Pancreas (tissue), 10 donors: Measurements from ENCODE around the gene RPP25L. TPM values are rescaled to one million over a fixed set of nuclear protein-coding genes. Genes with fewer than 3 reads are reported as not detected.

Source experiments
- ATAC-seq, 4 donors: fragments of 200-7000 bp; cut with Tn5 transposase; one replicate each; pipeline versions ENCODE4 v1.8.0 to v1.9.1; 2020; ENCODE audit warnings: mild to moderate bottlenecking in 4 of 4, moderate library complexity in 4 of 4
- DNase-seq, 6 donors: peaks; one replicate each; pipeline ENCODE4 v3.0.0-alpha.2; 2020
- FAIRE-seq: peaks from 2 replicates; lab custom pipeline; 2012; peaks lifted over from hg19 to GRCh38; lab: Jason Lieb, UNC
- H3K27ac ChIP-seq, 4 donors: fragments of 200-600 bp; sonication (generic); 1 replicate in 3 of 4; 2 replicates in 1 of 4; pipeline versions ENCODE4 v1.5.0 to v1.8.0; 2020
- H3K27me3 ChIP-seq, 4 donors: fragments of 200-600 bp; one replicate each; pipeline ENCODE4 v1.8.0; 2021
- H3K36me3 ChIP-seq, 3 donors: fragments of 200-600 bp; sonication (generic) in 1 of 3; one replicate each; pipeline versions ENCODE4 v1.5.0 to v1.8.0; 2020 to 2021
- H3K4me1 ChIP-seq, 3 donors: fragments of 200-600 bp; one replicate each; pipeline ENCODE4 v1.8.0; 2021
- H3K4me3 ChIP-seq, 4 donors: fragments of 200-600 bp; sonication (generic) in 2 of 4; one replicate each; pipeline versions ENCODE4 v1.5.0 to v1.8.0; 2020 to 2021
- H3K9me3 ChIP-seq, 4 donors: fragments of 200-600 bp; one replicate each; pipeline ENCODE4 v1.8.0; 2021
- WGBS, 2 donors: extraction: QIAGEN DNeasy Blood & Tissue Kit; methylation state at CpG; one replicate each; pipeline ENCODE4 v1.1.7; 2013; 5-methylcytosine and 5-hydroxymethylcytosine counted together
- intact Hi-C, 3 donors: fragments of 100-400 bp; cut with DNase I; formaldehyde crosslinking; loops; one replicate each; pipeline versions ENCODE4 v1.11.1 to v1.14.2; 2022
- polyA plus RNA-seq, 2 donors: library from polyadenylated mRNA; stranded (reverse); fragments of 200-250 nt; gene quantifications; one replicate each; pipeline ENCODE4 v1.2.3, GENCODE V29; 2013
- total RNA-seq, 6 donors: library from RNA; stranded (reverse); fragmentation: NEBNext Ultra II Directional in 4 of 6; extraction: Animal tissue kit (Norgen Biotek cat#: 25700) in 4 of 6; gene quantifications; one replicate each; pipeline versions ENCODE4 v1.2.1 to v1.2.4, GENCODE V29; 2021 to 2023
- TF ChIP-seq, protein P1 (sequence below), 4 donors: fragments of 200-600 bp; sonication (generic) in 3 of 4; IDR thresholded peaks; one replicate each; pipeline versions ENCODE4 v1.5.0 to v1.8.0; 2021; ENCODE audit warnings: antibody characterized with exemption in 4 of 4
- donor health status: healthy with polysubstance abuse.
- donor health status: DM: no; HTN: no; CAD: no; lungs with moderate emphysema.
- donor health status: DM: no; HTN: no; CAD: no.
- donor health status: control.
- donor health status: control.
- donor health status: Bipolar disorder and iron deficiency.
- donor health status: DM: yes; HTN: yes; CAD: no.
- donor health status: DM: no; HTN: no; CAD: no.
- donor health status: DM: no; HTN: no; CAD: no.
- donor health status: DM: yes; HTN: yes; CAD: no.

RPP25L gene, protein sequence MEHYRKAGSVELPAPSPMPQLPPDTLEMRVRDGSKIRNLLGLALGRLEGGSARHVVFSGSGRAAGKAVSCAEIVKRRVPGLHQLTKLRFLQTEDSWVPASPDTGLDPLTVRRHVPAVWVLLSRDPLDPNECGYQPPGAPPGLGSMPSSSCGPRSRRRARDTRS
- 10 to 100 TPM in 2 of 6 donors, 1 to 10 TPM in 4; 7.6 to 16.1 (median 10.0) TPM for total RNA-seq
- polyA plus RNA-seq = 10 to 100 TPM; 17.1 to 19.8 TPM

DNA sequence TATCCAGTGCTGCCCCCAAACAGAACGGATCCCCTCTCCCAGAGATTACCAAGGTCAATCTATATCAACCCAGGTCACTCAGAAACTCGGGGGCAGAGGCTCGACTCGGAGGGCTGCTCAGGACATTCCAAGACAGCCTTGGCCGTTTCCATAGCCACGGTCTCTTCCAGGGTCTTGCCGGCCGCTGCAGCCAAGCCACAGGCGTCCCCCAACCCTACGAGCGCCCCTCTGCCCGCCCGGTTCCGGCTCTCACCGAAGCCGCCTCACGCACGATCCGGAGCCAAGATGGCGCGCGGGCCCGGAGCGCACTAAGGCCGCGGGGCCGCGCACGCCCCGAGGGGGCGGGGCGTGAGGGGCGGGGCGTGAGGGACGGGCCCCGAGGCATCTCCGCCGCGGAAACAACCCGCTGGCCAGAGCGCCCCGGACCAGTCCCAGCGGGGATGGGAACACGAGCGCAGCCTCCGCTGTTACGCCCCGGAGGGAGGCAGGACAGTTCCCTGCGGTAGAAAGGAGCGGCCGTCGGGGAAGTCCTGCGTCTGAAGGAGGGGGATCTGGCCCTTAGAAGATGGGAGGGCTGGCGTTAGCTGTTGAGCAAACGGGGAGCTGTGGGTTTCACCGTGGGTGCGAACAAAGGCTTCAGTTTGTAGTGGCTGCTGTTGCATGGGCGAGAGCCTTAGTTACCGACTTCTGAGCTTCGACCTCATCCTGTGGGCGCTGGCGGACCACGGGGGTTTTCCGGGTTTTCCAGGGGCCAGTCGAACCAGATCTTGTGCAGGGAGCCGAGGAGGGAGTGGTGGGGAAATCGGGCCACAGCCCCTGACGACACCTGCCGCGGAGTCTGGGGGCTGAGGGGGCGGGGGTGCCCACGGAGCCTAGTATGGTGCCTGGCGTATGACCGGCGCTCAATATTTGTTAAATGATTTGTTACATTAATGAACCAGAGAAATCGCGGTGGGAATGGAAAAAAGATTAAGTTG, at the start of gene RPP25L:
Gene RPP25L (minus strand): TSS at position 287 of the 977 bp plus-strand sequence. CDS start 801 bp downstream, outside the sequence.
- Histone ChIP-seq H3K4me1 (peaks cover 0 to 6% (median 4%) of the 10 kb centered on the region in 3 donors), H3K27me3 (no peaks in the 10 kb centered on the region), H3K4me3 (peak within 1 kb of the TSS; percentile 48 to 71 (median 58)), H3K27ac (peak within 1 kb of the TSS; percentile 51 to 77 (median 68)), H3K36me3 (peaks cover 0 to 8% (median 1%) of the 10 kb centered on the region in 3 donors), H3K9me3 (no peaks in the 10 kb centered on the region)
- TF ChIP-seq, protein P1, sequence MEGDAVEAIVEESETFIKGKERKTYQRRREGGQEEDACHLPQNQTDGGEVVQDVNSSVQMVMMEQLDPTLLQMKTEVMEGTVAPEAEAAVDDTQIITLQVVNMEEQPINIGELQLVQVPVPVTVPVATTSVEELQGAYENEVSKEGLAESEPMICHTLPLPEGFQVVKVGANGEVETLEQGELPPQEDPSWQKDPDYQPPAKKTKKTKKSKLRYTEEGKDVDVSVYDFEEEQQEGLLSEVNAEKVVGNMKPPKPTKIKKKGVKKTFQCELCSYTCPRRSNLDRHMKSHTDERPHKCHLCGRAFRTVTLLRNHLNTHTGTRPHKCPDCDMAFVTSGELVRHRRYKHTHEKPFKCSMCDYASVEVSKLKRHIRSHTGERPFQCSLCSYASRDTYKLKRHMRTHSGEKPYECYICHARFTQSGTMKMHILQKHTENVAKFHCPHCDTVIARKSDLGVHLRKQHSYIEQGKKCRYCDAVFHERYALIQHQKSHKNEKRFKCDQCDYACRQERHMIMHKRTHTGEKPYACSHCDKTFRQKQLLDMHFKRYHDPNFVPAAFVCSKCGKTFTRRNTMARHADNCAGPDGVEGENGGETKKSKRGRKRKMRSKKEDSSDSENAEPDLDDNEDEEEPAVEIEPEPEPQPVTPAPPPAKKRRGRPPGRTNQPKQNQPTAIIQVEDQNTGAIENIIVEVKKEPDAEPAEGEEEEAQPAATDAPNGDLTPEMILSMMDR (IDR thresholded peaks at IDR 0.05) = no peak
- DNase-seq (peak; percentile 70 to 95 (median 88)), FAIRE-seq (no peak), ATAC-seq (peak; percentile 94 to 99 (median 98))
- 1% methylated on average over 77 of the region's 77 CpGs for WGBS, 2 donors
- intact Hi-C loops = no loop called here

DNA sequence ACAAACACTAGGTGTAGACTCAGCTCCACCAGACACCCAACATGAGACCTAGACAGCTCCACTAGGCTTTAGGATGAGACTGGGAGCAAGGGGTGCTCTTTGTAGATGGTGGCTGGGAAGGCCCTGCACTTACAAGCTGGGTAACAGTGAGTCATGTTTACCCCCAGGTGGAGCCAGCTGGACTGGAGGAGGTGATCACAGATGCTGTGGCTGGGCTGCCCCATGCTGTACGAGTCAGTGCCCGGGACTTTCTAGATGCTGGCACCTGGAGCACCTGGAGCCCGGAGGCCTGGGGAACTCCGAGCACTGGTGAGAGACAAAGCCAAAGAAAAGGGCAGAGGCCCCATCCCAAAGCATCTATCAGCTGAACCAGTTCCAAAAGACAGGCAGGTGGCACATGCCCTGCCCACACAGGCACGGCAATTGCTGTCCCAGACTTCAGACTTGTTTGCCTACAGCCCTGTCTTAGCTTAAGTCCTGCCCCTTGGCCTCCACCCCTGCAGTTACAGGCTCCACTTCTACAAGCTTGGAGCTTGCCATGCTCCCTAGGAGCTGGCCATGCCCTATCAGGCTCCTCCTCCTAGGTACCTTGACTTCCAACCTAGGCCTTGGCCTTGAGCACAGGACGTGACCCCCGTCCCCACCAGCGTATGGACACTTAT, 47.8 kb upstream of the RPP25L start:
- TF ChIP-seq, protein P1 (IDR thresholded peaks at IDR 0.05) = no peak

DNA sequence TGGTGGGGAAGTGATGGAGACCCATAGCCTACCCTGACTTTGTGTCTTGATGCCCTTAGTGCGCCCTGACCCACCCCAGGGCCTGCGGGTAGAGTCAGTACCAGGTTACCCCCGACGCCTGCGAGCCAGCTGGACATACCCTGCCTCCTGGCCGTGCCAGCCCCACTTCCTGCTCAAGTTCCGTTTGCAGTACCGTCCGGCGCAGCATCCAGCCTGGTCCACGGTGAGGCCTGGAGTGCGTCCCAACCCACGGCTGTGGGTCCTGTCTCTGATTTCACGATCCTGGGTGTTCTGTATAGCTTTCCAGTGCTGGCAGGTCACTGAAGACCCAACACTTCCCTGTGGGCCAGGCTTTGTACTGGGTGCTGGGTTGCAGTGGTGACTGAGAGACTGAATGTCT, 46.6 kb upstream of the RPP25L start:
- no peak for FAIRE-seq
- Histone ChIP-seq H3K4me1 (peaks cover 5 to 15% (median 9%) of the 10 kb centered on the region in 3 donors), H3K9me3 (no peaks in the 10 kb centered on the region), H3K4me3 (no peak overlapping the region), H3K27me3 (no peaks in the 10 kb centered on the region), H3K27ac (no peak overlapping the region), H3K36me3 (no peaks in the 10 kb centered on the region)
- intact Hi-C loops = no loop called here
- DNase-seq = no peak
- WGBS, 2 donors = 87 to 91% methylated on average over 14 of the region's 14 CpGs
- TF ChIP-seq, protein P1 (IDR thresholded peaks at IDR 0.05) = no peak
- no peak for ATAC-seq

More for the DNA sequence above, 47.8 kb upstream of the RPP25L start:
- WGBS, 2 donors = 68 to 73% methylated on average over 8 of the region's 8 CpGs
- no peaks in the 10 kb centered on the region for H3K27me3 ChIP-seq
- H3K27ac ChIP-seq = no peak overlapping the region
- H3K9me3 ChIP-seq = no peaks in the 10 kb centered on the region
- H3K4me1 ChIP-seq = peaks cover 5 to 7% (median 5%) of the 10 kb centered on the region in 3 donors
- intact Hi-C loops = no loop called here
- H3K4me3 ChIP-seq = no peak overlapping the region
- FAIRE-seq = no peak
- ATAC-seq = peak in 2 of 4 donors; percentile 4 to 44
- H3K36me3 ChIP-seq = no peaks in the 10 kb centered on the region
- peak in 2 of 6 donors; percentile 58 to 74 for DNase-seq

DNA sequence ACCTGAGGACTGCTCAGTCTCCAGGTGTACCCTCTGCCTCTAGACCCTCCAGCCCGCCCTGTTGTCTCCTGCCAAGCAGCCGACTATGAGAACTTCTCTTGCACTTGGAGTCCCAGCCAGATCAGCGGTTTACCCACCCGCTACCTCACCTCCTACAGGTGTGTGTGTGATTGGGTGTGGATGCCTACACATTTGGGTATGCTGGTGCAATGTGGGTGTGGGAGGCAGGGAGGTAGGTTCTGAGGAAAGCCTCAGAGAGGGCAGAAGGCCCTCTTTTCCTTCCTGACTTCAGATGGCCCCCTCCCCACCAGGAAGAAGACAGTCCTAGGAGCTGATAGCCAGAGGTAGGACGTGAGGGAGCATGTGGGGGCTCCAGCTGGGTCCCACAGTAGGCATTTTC, 45.1 kb upstream of the RPP25L start:
- Histone ChIP-seq H3K4me1 (peaks cover 9 to 28% (median 15%) of the 10 kb centered on the region in 3 donors), H3K27ac (no peak overlapping the region), H3K27me3 (no peaks in the 10 kb centered on the region), H3K9me3 (no peaks in the 10 kb centered on the region), H3K4me3 (no peak overlapping the region), H3K36me3 (no peaks in the 10 kb centered on the region)
- no peak for FAIRE-seq
- no peak for DNase-seq
- intact Hi-C loops = no loop called here
- WGBS, 2 donors = 92 to 96% methylated on average over 5 of the region's 5 CpGs
- no peak for ATAC-seq
- TF ChIP-seq, protein P1 (IDR thresholded peaks at IDR 0.05) = no peak
